SU-DHL-6 (cell line): Measurements from ENCODE around the gene ANKRD17.

ENCODE experiments used
- H2AFZ ChIP-seq: fragments of 200-600 bp; sonication (generic); 2 replicates; pipeline ENCODE4 v1.6.1; 2014; ENCODE audit warnings: low read depth, mild to moderate bottlenecking, moderate library complexity, mixed read lengths, antibody characterized with exemption, low read length; ENCODE audit not compliant: severe bottlenecking
- H3F3A ChIP-seq: fragments of 200-600 bp; shearing (Covaris generic); 2 replicates; pipeline ENCODE4 v1.6.0; 2016; ENCODE audit warnings: antibody characterized with exemption, mild to moderate bottlenecking; ENCODE audit not compliant: insufficient read depth
- H3K27ac ChIP-seq: fragments of 200-600 bp; sonication (generic); 2 replicates; pipeline ENCODE4 v1.5.1; 2016; ENCODE audit warnings: low read depth, mild to moderate bottlenecking, low read length, moderate library complexity, mixed read lengths
- H3K27me3 ChIP-seq: fragments of 200-600 bp; sonication (generic), shearing (Covaris generic); 2 replicates; pipeline ENCODE4 v1.6.0; 2014; ENCODE audit warnings: mild to moderate bottlenecking, low read length
- H3K36me3 ChIP-seq: fragments of 200-600 bp; sonication (generic); 2 replicates; pipeline ENCODE4 v1.6.1; 2014; ENCODE audit warnings: mild to moderate bottlenecking, low read length, mixed read lengths
- H3K4me2 ChIP-seq: fragments of 300-600, 200-600 bp; shearing (Covaris generic), sonication (generic); 2 replicates; pipeline ENCODE4 v1.6.0; 2014; ENCODE audit warnings: low read length, low read depth, mild to moderate bottlenecking; ENCODE audit not compliant: poor library complexity, severe bottlenecking
- H3K4me3 ChIP-seq: fragments of 200-600 bp; sonication (generic); 2 replicates; pipeline ENCODE4 v1.5.1; 2014; ENCODE audit warnings: antibody characterized with exemption, low read length, mild to moderate bottlenecking, mixed read lengths; ENCODE audit not compliant: insufficient read depth, poor library complexity, severe bottlenecking
- H3K79me2 ChIP-seq: fragments of 200-600 bp; sonication (generic); 2 replicates; pipeline ENCODE4 v1.6.1; 2014; ENCODE audit warnings: mild to moderate bottlenecking, low read length, moderate library complexity; ENCODE audit not compliant: insufficient read depth
- H3K9ac ChIP-seq: fragments of 200-600 bp; sonication (generic); 2 replicates; pipeline ENCODE4 v1.7.0; 2014; ENCODE audit warnings: mild to moderate bottlenecking, low read length
- H3K9me2 ChIP-seq: fragments of 200-600 bp; sonication (generic); replicated peaks from 2 replicates; pipeline ENCODE4 v1.6.1; 2014; ENCODE audit warnings: low read length; ENCODE audit not compliant: insufficient read depth
- H3K9me3 ChIP-seq: fragments of 200-600 bp; sonication (generic); 2 replicates; pipeline ENCODE4 v1.6.1; 2014; ENCODE audit warnings: low read length, mixed read lengths; ENCODE audit not compliant: insufficient read depth
- H4K20me1 ChIP-seq: fragments of 200-600 bp; sonication (generic); 2 replicates; pipeline ENCODE4 v1.6.1; 2014; ENCODE audit warnings: low read depth, mild to moderate bottlenecking, antibody characterized with exemption, low read length, moderate library complexity, mixed read lengths
- CTCF ChIP-seq: fragments of 200-600 bp; sonication (generic); IDR thresholded peaks from one replicate; pipeline ENCODE4 v1.5.1; 2017; ENCODE audit warnings: antibody characterized with exemption, mild to moderate bottlenecking, low read length, moderate library complexity; ENCODE audit not compliant: insufficient read depth, poor library complexity, severe bottlenecking
- EZH2phosphoT487 ChIP-seq: fragments of 200-600 bp; sonication (generic), shearing (Covaris generic); conservative IDR thresholded peaks from 2 replicates; pipeline ENCODE4 v1.6.1; 2018; ENCODE audit warnings: mild to moderate bottlenecking, antibody characterized with exemption, low read length, moderate library complexity, mixed read lengths

ANKRD17 gene

GRCh38 chr4:73127839-73128453 is 130.7 kb downstream of the ANKRD17 start:
- Histone ChIP-seq H2AFZ (no peak overlapping the region), H3K9me2 (no peaks in the 10 kb centered on the region), H3K4me2 (no peak overlapping the region), H3K9me3 (no peaks in the 10 kb centered on the region), H3K27ac (no peak overlapping the region), H3F3A (no peaks in the 10 kb centered on the region), H3K27me3 (no peaks in the 10 kb centered on the region), H3K4me3 (no peak overlapping the region), H4K20me1 (no peaks in the 10 kb centered on the region), H3K79me2 (no peaks in the 10 kb centered on the region), H3K9ac (no peak overlapping the region), H3K36me3 (no peaks in the 10 kb centered on the region)
- TF ChIP-seq CTCF (no peak), EZH2phosphoT487 (no peak)

GRCh38 chr4:73109493-73109892 is 149.1 kb downstream of the ANKRD17 start:
- Histone ChIP-seq H3K9me3 (no peaks in the 10 kb centered on the region), H2AFZ (no peak overlapping the region), H3K4me3 (no peak overlapping the region), H3K4me2 (no peak overlapping the region), H3F3A (no peaks in the 10 kb centered on the region), H3K79me2 (no peaks in the 10 kb centered on the region), H3K36me3 (0 out of 2 replicates have a peak, but pooled peaks cover 5% of the 10 kb centered on the region), H3K27me3 (no peaks in the 10 kb centered on the region), H3K9ac (no peak overlapping the region), H3K9me2 (no peaks in the 10 kb centered on the region), H4K20me1 (no peaks in the 10 kb centered on the region), H3K27ac (no peak overlapping the region)
- TF ChIP-seq EZH2phosphoT487 (no peak), CTCF (no peak)

- H3F3A ChIP-seq = no peaks in the 10 kb centered on the region
- H3K9me3 ChIP-seq = no peaks in the 10 kb centered on the region
- H3K36me3 ChIP-seq = 0 out of 2 replicates have a peak, but pooled peaks cover 2% of the 10 kb centered on the region
- H3K9ac ChIP-seq = no peak overlapping the region
- H3K9me2 ChIP-seq = no peaks in the 10 kb centered on the region
- H2AFZ ChIP-seq = no peak overlapping the region
- H3K4me3 ChIP-seq = no peak overlapping the region
- no peak overlapping the region for H3K4me2 ChIP-seq
- no peaks in the 10 kb centered on the region for H3K79me2 ChIP-seq
- H3K27ac ChIP-seq = no peak overlapping the region
- no peaks in the 10 kb centered on the region for H4K20me1 ChIP-seq
- no peaks in the 10 kb centered on the region for H3K27me3 ChIP-seq
- no peak for TF ChIP-seq EZH2phosphoT487
- TF ChIP-seq CTCF = no peak
Measured at GRCh38 chr4:73104695-73105094, 153.9 kb downstream of the ANKRD17 start.
